ENCODE data around the gene P2RY14.
A peak's percentile ranks its signal among the peaks of the same experiment; 100 is the strongest.
"Not testable (repeated sequence)": the region's sequence is repeated elsewhere in the genome, so short reads cannot be mapped to it uniquely, and the experiment has no call there.

The P2RY14 gene

DNA sequence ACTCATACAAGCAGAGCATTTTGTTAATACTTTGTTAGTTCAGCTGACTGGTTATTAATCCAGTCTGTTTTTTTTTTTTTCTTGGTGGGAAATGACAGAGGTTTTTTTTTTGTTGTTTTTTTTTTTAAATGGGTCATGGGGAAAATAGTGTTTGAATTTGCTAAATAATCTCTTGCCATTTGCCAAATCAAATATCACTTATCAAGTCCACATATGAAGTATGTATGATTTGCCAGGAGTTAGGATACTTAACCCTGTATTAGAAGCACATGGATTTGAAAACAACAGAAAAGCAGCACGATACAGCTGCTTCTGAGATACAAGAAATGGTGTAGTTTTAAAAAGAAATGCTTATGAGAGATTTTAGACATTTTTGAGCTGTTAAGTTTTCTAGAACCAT is 21.6 kb downstream of the P2RY14 start:
- no peak for DNase-seq

DNA sequence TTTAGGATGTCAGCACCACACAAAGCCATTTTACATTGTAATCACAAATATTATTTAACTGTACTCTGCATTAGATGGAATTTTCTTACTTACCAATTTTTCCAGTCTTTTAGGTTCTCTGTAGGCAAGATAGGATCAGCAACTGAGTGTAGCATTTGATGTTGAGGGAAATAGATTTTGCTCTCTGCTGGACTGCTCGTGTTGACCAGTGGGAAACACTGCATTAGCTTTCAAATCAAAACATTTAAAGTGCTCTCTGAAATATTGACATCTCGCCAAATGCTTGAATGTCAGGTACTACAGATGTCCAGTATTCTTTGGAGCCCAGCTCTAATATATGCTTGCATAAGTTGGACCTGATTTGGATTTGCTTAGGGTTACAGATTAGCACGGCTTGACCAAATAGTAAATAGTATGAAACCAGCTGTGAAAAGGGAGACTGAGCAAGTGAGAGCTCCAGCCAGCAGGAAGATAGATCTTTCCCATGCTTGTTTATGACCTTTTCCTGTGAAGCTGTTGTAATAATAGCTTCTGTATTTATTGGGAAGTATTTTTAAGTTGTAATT is 29.5 kb downstream of the P2RY14 start:
- DNase-seq: no peak

DNA sequence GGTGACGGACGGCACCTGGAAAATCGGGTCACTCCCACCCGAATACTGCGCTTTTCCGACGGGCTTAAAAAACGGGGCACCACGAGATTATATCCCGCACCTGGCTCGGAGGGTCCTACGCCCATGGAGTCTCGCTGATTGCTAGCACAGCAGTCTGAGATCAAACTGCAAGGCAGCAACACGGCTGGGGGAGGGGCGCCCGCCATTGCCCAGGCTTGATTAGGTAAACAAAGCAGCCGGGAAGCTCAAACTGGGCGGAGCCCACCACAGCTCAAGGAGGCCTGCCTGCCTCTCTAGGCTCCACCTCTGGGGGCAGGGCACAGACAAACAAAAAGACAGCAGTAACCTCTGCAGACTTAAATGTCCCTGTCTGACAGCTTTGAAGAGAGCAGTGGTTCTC is 36.3 kb downstream of the P2RY14 start:
- not testable (repeated sequence) for DNase-seq

DNA sequence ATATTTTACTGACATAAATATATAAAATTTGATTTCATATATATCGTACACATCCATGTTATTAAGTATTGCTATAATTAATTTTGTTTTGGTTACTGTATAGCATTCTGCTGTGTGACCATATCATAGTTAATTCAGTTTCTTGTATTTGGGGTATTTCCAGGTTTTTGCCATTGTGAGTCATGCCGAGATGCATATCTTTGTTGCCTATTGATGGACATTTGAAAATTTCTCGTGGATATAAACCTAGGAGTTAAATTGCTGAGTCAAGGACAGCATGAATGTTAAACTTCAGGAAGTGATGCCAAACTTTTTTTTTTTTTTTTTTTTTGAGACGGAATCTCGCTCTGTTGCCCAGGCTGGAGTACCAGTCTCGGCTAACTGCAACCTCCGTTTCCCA is 41.6 kb downstream of the P2RY14 start:
- peak; percentile 24 for DNase-seq

DNA sequence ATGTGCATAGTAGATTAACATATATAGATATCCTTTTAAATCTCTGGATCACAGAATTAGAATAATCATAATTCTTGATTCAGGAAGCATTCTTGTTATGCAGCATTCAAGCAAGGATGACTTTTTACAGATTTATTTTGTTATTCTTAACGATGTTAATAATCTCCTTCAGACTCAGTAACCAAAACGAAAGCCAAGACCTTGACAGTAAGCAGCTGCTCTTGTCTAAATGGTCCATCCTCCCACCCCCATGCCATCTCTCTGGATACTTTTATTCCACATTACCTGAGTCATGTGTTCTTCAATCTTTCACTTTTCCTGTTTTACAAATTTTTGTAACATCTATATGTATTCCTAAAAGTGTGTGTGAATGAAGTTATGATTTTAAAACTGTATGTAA is 42.0 kb downstream of the P2RY14 start:
- DNase-seq: no peak

DNA sequence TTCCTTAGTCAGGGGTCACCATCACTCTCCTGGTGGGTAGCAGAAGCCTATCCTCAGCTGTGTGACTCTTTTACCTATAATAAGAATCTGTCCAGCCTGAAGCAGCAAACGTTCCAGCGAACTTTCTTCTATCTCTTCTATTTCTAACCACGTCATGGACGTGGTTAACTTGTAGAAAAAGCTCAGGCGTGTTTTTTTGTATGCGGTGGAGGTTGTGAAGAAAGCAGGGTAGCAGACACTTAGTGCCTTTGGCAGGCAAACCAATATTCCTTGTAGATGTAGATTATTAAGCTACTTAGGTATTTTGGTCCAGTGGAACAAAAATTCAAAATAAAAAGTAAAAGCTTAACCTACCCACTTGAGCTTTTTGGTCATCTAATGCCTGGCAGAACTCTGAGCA is 43.5 kb downstream of the P2RY14 start:
- no peak for DNase-seq

DNA sequence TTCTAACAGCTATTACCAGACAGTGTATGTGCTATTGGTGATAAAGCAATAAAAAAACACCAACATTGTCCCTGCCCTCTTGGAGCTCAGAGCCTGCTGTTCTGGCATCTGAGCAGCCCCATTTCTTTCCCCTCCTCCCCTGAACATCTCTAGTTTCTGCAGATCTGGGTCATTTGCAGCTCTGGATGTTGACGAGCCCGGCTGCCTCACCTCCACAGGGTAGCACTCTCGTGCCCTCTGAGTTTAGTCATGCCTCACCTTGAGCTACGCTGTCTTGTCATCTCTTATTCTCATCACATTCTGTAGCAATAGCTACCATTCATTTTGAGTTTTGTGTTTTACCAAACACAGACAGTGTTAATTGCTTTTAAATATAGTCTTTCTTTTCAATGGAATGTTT is 45.4 kb downstream of the P2RY14 start:
- DNase-seq: no peak

DNA sequence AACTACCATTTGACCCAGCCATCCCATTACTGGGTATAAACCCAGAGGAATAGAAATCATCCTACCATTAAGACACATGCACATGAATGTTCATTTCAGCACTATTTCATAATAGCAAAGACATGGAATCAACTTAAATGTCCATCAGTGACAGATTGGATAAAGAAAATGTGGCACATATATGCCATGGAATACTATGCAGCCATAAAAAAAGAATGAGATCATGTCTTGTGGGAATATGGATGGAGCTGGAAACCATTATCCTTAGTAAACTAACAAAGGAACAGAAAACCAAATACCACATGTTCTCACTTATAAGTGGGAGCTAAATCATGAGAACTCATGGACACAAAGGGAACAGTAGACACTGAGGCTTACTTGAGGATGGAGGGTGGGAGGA is 45.9 kb downstream of the P2RY14 start:
- not testable (repeated sequence) for DNase-seq

DNA sequence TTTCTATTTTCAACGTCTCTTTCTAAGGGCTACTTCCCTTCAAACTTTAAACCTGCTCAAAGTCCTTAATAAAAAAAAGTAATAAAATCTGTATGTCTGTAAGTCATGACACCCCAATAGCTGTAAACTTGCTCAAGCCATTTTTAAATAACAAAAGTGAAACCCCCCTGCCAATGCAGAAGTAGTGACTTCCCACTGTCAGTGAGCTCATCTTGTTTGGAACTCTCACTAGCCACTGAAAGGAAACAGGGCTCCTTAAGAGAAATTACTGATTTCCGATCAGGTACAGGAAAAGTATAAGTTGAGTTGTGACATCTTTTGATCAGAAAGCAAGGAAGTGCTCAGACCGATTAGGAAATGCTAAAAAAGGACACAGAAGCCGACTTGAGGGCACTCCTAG is 47.7 kb downstream of the P2RY14 start:
- DNase-seq: no peak

DNA sequence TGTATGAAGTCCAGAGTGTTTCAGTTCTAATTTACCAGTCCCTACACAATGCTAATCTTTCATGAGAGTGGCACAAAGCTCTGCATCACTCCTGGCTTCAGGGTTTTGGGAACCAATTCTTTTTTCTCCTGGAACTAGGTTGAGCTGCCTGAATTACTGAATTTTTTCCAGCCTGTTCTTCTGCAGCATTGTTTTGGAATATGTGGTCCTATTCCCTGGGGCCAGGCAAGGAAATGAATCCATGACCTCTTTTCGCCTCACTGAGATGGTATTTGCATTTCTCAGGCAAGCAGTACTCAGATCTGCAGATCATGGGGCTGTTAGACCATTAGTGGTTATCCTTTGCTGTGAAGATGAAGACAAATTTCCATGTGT is 49.7 kb downstream of the P2RY14 start:
- DNase-seq: peak; percentile 86

DNA sequence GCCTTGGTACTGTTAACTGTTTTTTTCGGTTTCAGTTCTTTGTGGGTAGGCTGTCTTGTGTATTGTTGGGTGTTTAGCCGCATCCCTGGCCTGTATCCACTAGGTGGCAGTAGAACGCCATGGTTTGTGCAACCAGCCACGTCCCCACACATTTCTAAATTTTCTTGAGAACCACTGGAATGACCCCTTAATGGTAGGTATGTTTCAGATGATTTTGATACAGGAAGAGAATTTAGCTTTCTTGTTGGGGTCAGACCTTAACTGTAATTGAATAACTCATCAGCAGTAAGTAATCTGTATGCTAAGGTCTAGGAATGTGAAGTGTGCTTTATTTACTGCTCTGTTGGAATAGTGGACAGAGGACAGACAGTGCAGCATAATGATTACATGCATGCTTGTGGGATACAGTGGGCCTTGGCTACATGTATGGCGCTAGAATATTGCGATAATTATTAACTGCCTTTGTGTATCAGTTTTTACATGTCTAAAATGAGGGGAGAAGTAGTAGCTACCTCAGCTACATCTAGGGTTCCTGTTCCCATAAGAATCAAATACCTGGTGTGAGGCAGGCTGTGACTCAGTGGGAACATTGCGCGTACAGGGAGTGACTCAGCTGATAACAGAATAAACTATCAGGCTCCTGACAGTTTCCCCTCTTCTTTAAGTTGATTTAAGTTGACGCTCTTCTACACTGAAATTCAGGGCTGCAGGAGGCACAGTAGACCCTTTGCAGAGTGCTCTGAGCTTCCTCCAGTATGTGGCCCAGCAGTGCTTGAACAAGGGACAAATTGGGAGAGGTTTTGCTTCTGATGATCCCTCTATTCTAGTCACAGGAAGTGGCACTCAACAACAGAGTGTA is 50.3 kb downstream of the P2RY14 start:
- DNase-seq: peak; percentile 78

DNA sequence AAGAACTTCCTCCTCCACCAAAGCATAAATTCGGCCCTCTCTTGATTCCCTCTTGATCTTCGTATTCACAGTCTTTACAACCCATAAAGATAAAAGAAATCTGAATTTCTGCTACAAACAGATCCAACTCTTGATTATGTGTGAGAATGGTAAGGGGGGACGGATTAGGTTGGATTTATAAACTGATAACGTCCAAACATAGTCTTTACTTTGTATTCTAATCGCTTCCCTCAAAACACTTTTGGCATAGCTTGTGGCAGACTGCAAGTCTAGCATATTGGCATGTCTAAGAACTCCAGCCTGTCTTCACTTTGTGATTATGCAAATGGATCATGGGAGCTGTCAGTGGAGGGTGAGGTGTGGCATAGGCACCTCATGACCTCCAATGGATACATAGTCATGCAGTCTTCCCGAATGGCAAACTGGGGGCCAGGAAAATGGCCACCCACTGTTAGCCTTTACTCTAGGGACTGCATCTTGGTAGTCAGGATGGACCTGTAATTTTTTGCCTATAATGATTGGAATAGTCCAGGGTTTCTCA is 51.0 kb downstream of the P2RY14 start:
- DNase-seq: no peak

DNA sequence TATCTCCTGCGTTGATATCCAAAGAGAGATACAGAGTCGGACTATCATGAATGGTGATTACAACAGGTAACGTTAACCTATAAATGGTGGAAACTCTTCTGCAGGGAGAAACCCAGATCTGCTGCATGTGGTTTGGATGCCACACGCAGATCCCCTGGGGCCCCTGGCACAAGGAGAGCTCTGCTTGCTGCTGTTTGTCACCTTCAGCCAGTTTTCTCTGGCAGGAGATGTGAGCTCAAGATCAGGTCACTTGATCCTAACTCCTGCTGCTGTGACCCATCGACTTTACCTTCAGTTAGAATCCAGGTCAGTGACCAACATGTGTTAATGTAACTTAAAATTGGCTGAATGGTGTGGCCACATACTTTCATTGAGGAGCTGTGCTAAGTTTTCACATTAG is 51.5 kb downstream of the P2RY14 start:
- DNase-seq: no peak

DNA sequence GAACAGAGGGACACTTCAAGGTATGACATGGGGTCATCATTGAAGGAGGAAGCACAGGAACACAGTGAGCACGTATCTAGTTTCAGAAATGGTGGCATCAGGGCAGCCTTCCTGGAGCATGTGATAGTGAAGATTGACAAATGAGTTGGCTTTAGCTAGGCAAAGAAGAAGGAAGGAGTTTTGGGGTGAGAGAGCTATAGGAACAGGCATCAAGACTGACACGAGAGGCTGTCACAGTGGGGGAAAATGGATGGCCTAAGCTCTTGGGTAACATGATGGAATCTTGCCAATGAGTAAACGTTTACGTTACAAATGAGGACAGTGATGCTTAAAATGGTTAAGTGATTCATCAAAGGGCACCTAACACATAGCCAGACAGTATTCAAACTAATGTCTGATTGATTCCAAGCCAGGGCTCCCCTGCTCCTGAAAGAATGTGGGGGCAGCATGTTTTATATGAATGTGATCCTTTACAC is 52.2 kb downstream of the P2RY14 start:
- DNase-seq: peak; percentile 83

DNA sequence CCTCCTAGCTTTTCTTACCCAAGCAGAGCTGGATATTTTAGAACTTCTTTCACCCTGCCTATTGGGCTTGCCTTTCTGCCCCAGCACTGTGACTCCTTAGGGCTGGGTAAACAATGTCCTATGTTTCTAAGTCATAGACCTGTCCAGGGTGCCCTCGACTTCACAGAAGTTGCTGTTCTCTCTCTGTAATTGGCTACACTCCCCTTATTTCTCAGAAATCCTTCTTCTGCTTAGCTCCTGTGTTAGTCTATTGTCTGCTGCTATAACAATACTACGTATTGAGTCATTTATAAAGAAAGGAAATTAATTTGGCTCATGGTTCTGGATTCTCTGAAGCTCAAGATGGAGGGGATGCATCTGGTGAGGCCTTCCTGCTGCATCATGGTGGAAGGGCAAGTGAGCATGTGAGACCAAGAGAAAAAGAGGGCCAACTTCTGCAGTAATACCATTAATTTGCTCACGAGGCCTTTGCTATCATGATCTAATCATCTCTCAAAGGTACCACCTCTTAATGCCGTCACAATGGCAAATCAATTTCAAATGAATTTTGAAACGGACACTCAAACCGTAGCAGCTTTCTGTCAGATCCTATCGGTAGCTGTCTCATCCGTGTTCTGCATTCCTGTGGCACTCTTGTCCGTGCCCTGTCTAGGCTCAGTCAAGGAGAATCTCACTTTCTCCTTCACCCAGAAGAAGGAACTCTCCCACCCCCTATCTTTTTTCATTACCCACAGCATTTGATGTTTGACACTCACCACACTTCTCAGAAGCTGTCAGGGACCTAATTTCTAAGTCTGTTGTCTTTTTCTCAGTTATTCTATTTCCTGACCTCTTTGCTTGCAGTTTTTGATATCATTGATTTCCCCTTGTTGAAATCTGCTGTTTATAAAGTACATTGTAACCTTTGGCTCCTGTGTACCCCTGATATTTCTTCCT is 53.0 kb downstream of the P2RY14 start:
- no peak for DNase-seq

DNA sequence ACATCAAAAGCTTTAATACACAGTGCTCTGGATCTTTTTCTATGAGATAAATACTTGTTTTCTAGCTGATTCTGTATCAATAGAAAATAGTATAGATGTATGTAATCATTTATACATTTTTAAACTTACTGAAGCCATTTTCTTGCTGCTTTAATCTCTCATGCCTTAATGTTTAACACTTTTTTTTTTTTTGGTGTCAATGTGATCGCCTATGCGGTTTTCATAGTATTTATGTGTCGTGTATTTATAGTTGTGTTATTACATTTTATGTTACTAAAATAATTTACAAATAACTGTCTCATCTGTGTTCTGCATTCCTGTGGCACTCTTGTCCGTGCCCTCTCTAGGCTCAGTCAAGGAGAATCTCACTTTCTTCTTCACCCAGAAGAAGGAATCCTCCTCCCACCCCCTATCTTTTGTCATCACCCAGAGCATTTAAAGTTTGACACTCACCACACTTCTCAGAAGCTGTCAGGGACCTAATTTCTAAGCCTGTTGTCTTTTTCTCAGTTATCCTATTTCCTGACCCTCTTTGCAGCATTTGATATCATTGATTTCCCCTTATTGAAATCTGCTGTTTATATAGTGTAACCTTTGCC is 54.0 kb downstream of the P2RY14 start:
- no peak for DNase-seq

DNA sequence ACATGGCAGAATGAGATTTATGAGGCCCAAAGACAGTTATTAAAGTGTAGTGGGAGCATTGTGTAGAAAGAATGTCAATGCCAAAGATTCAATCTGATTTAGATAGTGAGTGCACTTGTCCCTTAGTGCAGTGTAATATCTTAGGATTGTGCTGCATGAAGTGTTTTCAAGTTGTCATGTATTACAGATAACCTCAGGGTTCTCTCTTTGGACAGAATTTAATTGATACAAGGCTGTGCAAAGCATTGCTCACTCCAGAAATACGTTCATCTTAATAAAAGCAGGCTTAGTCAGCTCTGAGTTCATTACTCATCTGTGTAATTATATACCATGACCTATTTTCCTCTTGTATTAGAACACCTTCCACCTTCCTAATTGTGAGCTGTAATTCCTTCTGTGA is 59.3 kb downstream of the P2RY14 start:
- DNase-seq: peak; percentile 84

DNA sequence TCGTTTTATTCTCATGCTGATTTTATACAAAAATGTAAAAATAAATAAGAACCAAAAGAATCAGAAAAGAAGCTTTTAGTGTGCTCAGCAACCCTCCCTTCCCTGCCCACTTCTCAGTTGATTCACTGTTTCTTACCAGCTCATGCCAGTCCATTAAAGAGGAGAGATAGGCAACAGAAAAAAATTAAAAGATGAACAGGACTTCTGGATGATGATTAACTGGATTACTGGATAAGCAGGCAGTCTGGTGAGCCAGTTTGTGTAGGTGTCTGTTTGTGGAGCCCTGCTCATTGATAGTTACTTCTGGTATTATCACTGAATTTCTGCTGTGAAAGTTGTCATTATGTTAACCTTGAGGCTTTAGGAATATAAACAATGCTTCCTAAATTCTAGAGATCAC is 60.2 kb downstream of the P2RY14 start:
- no peak for DNase-seq

DNA sequence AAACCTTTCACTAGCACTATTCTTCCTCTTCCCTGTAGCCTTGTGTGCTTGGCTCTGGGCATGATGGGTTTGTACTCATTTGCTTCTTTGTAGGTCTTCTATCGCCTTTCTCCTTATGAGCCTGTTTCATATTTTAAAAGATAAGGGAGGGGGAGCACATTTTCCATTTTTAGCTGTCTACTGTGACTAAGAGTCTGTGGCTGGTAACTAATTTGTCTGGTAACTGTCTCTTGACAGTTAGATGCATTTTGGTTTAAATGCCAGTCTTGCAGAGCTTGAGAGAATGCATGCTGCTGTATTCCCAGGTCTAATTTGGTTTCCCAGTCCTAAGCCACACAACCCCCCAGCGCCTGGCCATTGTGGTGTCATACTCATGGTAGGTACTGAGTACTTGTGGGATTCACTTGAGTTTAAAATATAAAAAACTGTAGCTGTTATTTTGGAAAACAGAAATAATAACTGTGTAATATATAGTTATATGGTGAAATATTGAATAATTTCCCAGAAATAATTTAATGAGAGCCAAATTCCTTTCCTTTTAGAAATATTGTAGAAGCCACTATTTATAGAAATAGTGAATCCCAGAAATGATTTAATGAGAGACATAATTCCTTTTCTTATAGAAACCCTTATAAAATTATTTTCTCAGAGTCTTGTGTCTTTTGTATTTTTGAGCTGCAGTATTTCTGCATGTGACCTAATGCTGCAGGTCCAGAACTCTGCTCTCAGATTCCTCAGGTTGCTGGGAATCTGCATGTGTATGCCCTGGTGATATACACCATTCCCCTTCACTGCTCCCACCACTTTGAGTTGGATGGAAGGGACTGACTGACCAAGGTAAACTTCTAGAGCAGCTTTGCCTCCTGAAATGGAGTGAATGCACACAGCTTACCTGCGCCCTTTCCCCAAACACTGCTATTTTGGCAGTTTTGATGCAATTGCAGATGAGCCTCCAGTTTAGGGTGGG is 61.4 kb downstream of the P2RY14 start:
- peak; percentile 82 for DNase-seq

DNA sequence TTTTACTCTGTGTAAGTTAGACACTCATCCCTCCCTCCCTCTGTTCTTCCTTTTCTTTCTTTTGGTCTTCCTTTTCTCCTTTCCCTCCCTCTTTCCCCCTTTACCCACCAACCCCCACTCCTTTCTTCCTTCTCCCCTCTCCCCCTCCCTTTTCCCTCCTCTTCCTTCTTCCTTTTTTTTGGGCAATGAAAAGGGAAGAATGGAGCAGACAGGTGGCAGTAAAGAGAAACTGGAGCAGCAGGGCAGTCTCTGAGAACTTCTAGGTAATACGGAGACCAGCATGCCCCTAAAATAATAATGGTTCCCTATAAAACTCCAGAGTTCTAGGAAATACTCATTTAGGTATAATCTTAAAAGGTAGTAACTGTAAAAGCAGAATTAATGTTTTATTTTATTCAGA is 63.9 kb downstream of the P2RY14 start:
- DNase-seq: no peak

DNA sequence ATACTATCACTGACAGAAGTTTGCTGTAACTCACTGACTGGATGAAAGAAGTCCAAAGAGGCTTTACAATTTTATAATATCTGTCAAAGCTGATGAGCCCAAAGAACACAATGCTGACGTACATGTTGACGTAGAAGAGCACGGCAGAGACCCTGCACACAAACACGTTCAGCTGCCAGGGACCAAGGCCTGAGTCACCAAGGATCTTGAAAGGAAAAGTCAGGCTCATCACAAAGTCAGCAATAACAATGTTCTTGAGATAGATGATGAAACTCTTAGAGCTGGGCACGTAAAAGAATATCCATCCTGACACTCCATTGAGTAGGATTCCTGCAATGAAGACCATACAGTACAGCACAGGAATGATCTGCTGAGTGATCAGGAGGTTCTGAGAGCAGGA is 64.5 kb downstream of the P2RY14 start:
- DNase-seq: peak; percentile 16
